Measurements from ENCODE around the gene HAS3.

GRCh38 chr16:69073181-69073702 is 32.2 kb upstream of the HAS3 start:
- TF ChIP-seq POLR2AphosphoS5 (IDR thresholded peaks at IDR 0.05; ENCODE audit: low read depth, low read length) (no peak), POLR2A (IDR thresholded peaks at IDR 0.05; ENCODE audit: low read depth, low read length) (no peak), TAF1 (IDR thresholded peaks at IDR 0.05; ENCODE audit: borderline replicate concordance, low read depth, low read length) (no peak)

All from GM12892 (cell line).